Mucosa of descending colon (tissue), 3 donors: ENCODE measurements around the gene MYEF2. TPM values are rescaled to one million over a fixed set of nuclear protein-coding genes. Genes with fewer than 3 reads are reported as not detected.

Experiments
- ATAC-seq: fragments of 200-7000 bp; cut with Tn5 transposase; one replicate; pipeline ENCODE4 v1.9.1; 2020; ENCODE audit warnings: mild to moderate bottlenecking, moderate library complexity
- DNase-seq, 3 donors: peaks; one replicate each; pipeline ENCODE4 v3.0.0-alpha.2; 2020
- H3K36me3 ChIP-seq: fragments of 200-600 bp; one replicate; pipeline ENCODE4 v1.8.0; 2021; ENCODE audit warnings: low read depth, mild to moderate bottlenecking
- H3K4me1 ChIP-seq: fragments of 200-600 bp; one replicate; pipeline ENCODE4 v1.8.0; 2021; ENCODE audit warnings: low read depth, mild to moderate bottlenecking
- H3K4me3 ChIP-seq: fragments of 200-600 bp; one replicate; pipeline ENCODE4 v1.8.0; 2021; ENCODE audit warnings: mild to moderate bottlenecking
- H3K9me3 ChIP-seq: fragments of 200-600 bp; one replicate; pipeline ENCODE4 v1.8.0; 2021; ENCODE audit warnings: mild to moderate bottlenecking
- CTCF ChIP-seq: fragments of 200-600 bp; IDR thresholded peaks from one replicate; pipeline ENCODE4 v1.8.0; 2022; ENCODE audit warnings: antibody characterized with exemption, mild to moderate bottlenecking
- intact Hi-C, 2 donors: fragments of 100-400 bp; cut with DNase I in 1 of 2; cut with micrococcal nuclease in 1 of 2; formaldehyde crosslinking; loops; one replicate each; pipeline versions ENCODE4 v1.11.0 to v1.11.1; 2022; cut with DNase I, micrococcal nuclease
- total RNA-seq, 3 donors: library from RNA; stranded (reverse); fragmentation: NEBNext Ultra II Directional in 2 of 3; extraction: Animal tissue kit (Norgen Biotek cat#: 25700) in 2 of 3; gene quantifications; one replicate each; pipeline versions ENCODE4 v1.2.1 to v1.2.4, GENCODE V29; 2021 to 2023
- donor health status: DM: no; HTN: no; CAD: no; lungs with moderate emphysema.
- donor health status: DM: no; HTN: no; CAD: no.
- donor health status: DM: no; HTN: yes; CAD: no.

MYEF2 gene
- total RNA-seq, 3 donors from 2014 or later = 9.5 to 29.6 (median 14.0) TPM

GRCh38 chr15:48096355-48096786, 81.7 kb downstream of the MYEF2 start:
- TF ChIP-seq CTCF = no peak
- Histone ChIP-seq H3K36me3 (no peaks in the 10 kb centered on the region), H3K4me1 (no peaks in the 10 kb centered on the region), H3K4me3 (no peak overlapping the region), H3K9me3 (no peaks in the 10 kb centered on the region)
- DNase-seq (no peak), ATAC-seq (no peak)
- intact Hi-C loops = no loop called here

- no peak for ATAC-seq
- intact Hi-C loops = no loop called here
Observed at GRCh38 chr15:48091522-48091921, 86.6 kb downstream of the MYEF2 start.

GRCh38 chr15:48090666-48091065, 87.4 kb downstream of the MYEF2 start:
- TF ChIP-seq CTCF = no peak
- no peaks in the 10 kb centered on the region for H3K9me3 ChIP-seq
- ATAC-seq (no peak), DNase-seq (no peak)
- intact Hi-C loops = no loop called here
- H3K4me1 ChIP-seq = peaks cover 7% of the 10 kb centered on the region
- H3K4me3 ChIP-seq = no peak overlapping the region
- H3K36me3 ChIP-seq = no peaks in the 10 kb centered on the region

More at GRCh38 chr15:48091522-48091921, 86.6 kb downstream of the MYEF2 start:
- Histone ChIP-seq H3K36me3 (no peaks in the 10 kb centered on the region), H3K9me3 (no peaks in the 10 kb centered on the region), H3K4me3 (no peak overlapping the region), H3K4me1 (peaks cover 7% of the 10 kb centered on the region)
- no peak for DNase-seq
- TF ChIP-seq CTCF = no peak

- ATAC-seq (peak; percentile 58), DNase-seq (peak in 1 of 3 donors; percentile 40)
- Histone ChIP-seq H3K4me3 (no peak overlapping the region), H3K4me1 (peaks cover 7% of the 10 kb centered on the region), H3K36me3 (no peaks in the 10 kb centered on the region), H3K9me3 (no peaks in the 10 kb centered on the region)
- no peak for TF ChIP-seq CTCF
- intact Hi-C loops = no loop called here
Observed at GRCh38 chr15:48090115-48090514, 88.0 kb downstream of the MYEF2 start.

- intact Hi-C loops = no loop called here
- TF ChIP-seq CTCF = no peak
- DNase-seq (no peak), ATAC-seq (peak; percentile 54)
- Histone ChIP-seq H3K4me3 (no peak overlapping the region), H3K9me3 (no peaks in the 10 kb centered on the region), H3K36me3 (no peaks in the 10 kb centered on the region), H3K4me1 (peaks cover 7% of the 10 kb centered on the region)
Observed at GRCh38 chr15:48089702-48090101, 88.4 kb downstream of the MYEF2 start.

- no peak for TF ChIP-seq CTCF
- no peak for ATAC-seq
- Histone ChIP-seq H3K9me3 (no peaks in the 10 kb centered on the region), H3K36me3 (no peaks in the 10 kb centered on the region), H3K4me1 (peaks cover 7% of the 10 kb centered on the region), H3K4me3 (no peak overlapping the region)
- DNase-seq = no peak
- intact Hi-C loops = no loop called here
Observed at GRCh38 chr15:48087844-48088243, 90.3 kb downstream of the MYEF2 start.
